Esophagus muscularis mucosa (tissue), 4 donors: ENCODE measurements around the gene EFCAB12. TPM values are rescaled to one million over a fixed set of nuclear protein-coding genes. Genes with fewer than 3 reads are reported as not detected.
"Not testable (repeated sequence)": the region's sequence is repeated elsewhere in the genome, so short reads cannot be mapped to it uniquely, and the experiment has no call there.

Experiments used
- DNase-seq: peaks from one replicate; pipeline ENCODE4 v3.0.0-alpha.2; 2017; ENCODE audit errors: extremely low spot score
- H3K27ac ChIP-seq, 4 donors: fragments of 200-600 bp; sonication (generic); replicated peaks in 1 of 4; 1 replicate in 3 of 4; 2 replicates in 1 of 4; pipeline ENCODE4 v1.5.1; 2016 to 2019; ENCODE audit warnings: mild to moderate bottlenecking in 1 of 4
- H3K27me3 ChIP-seq, 4 donors: fragments of 200-600 bp; sonication (generic); one replicate each; pipeline versions ENCODE4 v1.5.1 to v1.6.0; 2016 to 2019
- H3K36me3 ChIP-seq, 4 donors: fragments of 200-600 bp; sonication (generic); one replicate each; pipeline ENCODE4 v1.5.1; 2016 to 2019
- H3K4me1 ChIP-seq, 4 donors: fragments of 200-600 bp; sonication (generic); one replicate each; pipeline ENCODE4 v1.5.1; 2016 to 2019
- H3K4me3 ChIP-seq, 4 donors: fragments of 200-600 bp; sonication (generic); 1 replicate in 2 of 4; 2 replicates in 2 of 4; pipeline ENCODE4 v1.5.1; 2016 to 2019; ENCODE audit warnings: mild to moderate bottlenecking in 4 of 4, moderate library complexity in 1 of 4
- H3K9me3 ChIP-seq, 4 donors: fragments of 200-600 bp; sonication (generic); 1 replicate in 3 of 4; 2 replicates in 1 of 4; pipeline ENCODE4 v1.5.1; 2016 to 2019
- CTCF ChIP-seq, 3 experiments: fragments of 200-600 bp in 2 of 3; fragments of 450-650 bp in 1 of 3; sonication (generic) in 2 of 3; IDR thresholded peaks; one replicate each; pipeline ENCODE4 v1.5.1; 2017 to 2019; ENCODE audit warnings: antibody characterized with exemption in 3 of 3, mild to moderate bottlenecking in 2 of 3, moderate library complexity in 1 of 3
- EP300 ChIP-seq: sonication (generic); formaldehyde crosslinking; IDR thresholded peaks from one replicate; pipeline ENCODE4 v1.6.1; 2017; ENCODE audit warnings: antibody characterized with exemption
- POLR2A ChIP-seq: fragments of 450-650 bp; IDR thresholded peaks from one replicate; pipeline ENCODE4 v1.6.1; 2017; ENCODE audit warnings: antibody characterized with exemption, moderate library complexity, mild to moderate bottlenecking, low read depth
- POLR2AphosphoS5 ChIP-seq, 2 donors: sonication (generic); formaldehyde crosslinking; IDR thresholded peaks; one replicate each; pipeline ENCODE4 v1.6.1; 2017; ENCODE audit warnings: antibody characterized with exemption in 2 of 2
- WGBS: methylation state at CpG from one replicate; pipeline ENCODE4 v1.1.5; 2018; 5-methylcytosine and 5-hydroxymethylcytosine counted together
- intact Hi-C: fragments of 100-400 bp; cut with DNase I; formaldehyde crosslinking; loops from one replicate; pipeline ENCODE4 v1.15.1; 2023
- total RNA-seq, 4 donors: library from RNA; depleted of rRNA; stranded (reverse); fragments of >200 nt; gene quantifications; one replicate each; pipeline versions ENCODE4 v1.1.0 to v1.2.1, GENCODE V29; 2016

The EFCAB12 gene
- total RNA-seq, 4 donors from 2014 or later: 0.19 to 0.42 TPM; not detected in 2

- WGBS: 84% methylated on average over 3 of the region's 3 CpGs
- intact Hi-C loops: no loop called here
Observed at GRCh38 chr3:129389572-129389937, 38.9 kb downstream of the EFCAB12 start.

GRCh38 chr3:129388791-129389571 lies 39.5 kb downstream of the EFCAB12 start:
- intact Hi-C loops, DNase-seq, H3K4me3 ChIP-seq, H3K9me3 ChIP-seq, H3K27me3 ChIP-seq: not testable (repeated sequence)
- peaks cover 35 to 82% (median 63%) of the 10 kb centered on the region in 4 donors for H3K36me3 ChIP-seq
- WGBS: 56% methylated on average over 8 of the region's 8 CpGs
- H3K27ac ChIP-seq: peak overlapping the region in 3 of 4 donors; percentile 37 to 54 (median 43)
- H3K4me1 ChIP-seq: peaks cover 9 to 13% (median 11%) of the 10 kb centered on the region in 4 donors

More at GRCh38 chr3:129389572-129389937, 38.9 kb downstream of the EFCAB12 start:
- Histone ChIP-seq H3K4me1 (peaks cover 9 to 13% (median 11%) of the 10 kb centered on the region in 4 donors), H3K4me3 (no peak overlapping the region), H3K27me3 (no peaks in the 10 kb centered on the region), H3K27ac (peak overlapping the region; percentile 31 to 54 (median 40)), H3K36me3 (peaks cover 35 to 85% (median 64%) of the 10 kb centered on the region in 4 donors), H3K9me3 (no peaks in the 10 kb centered on the region)
- no peak for DNase-seq
- no peak for TF ChIP-seq POLR2A
- no peak for TF ChIP-seq CTCF (IDR thresholded peaks at IDR 0.05)

GRCh38 chr3:129387487-129387886 lies 40.9 kb downstream of the EFCAB12 start:
- H3K4me1 ChIP-seq: peaks cover 8 to 12% (median 9%) of the 10 kb centered on the region in 4 donors
- 93% methylated on average over 5 of the region's 5 CpGs for WGBS
- H3K4me3 ChIP-seq: no peak overlapping the region
- no peaks in the 10 kb centered on the region for H3K27me3 ChIP-seq
- H3K9me3 ChIP-seq: no peaks in the 10 kb centered on the region
- peak overlapping the region in 2 of 4 donors; percentile 37 to 43 for H3K27ac ChIP-seq
- intact Hi-C loops: no loop called here
- TF ChIP-seq EP300: no peak
- DNase-seq: no peak
- H3K36me3 ChIP-seq: peaks cover 28 to 67% (median 51%) of the 10 kb centered on the region in 4 donors

- TF ChIP-seq EP300: no peak
- no peak for TF ChIP-seq POLR2A
- no peak for TF ChIP-seq POLR2AphosphoS5 (IDR thresholded peaks at IDR 0.05)
- TF ChIP-seq CTCF (IDR thresholded peaks at IDR 0.05): no peak
- 94% methylated on average over 10 of the region's 10 CpGs for WGBS
- Histone ChIP-seq H3K9me3 (no peaks in the 10 kb centered on the region), H3K36me3 (peaks cover 23 to 62% (median 45%) of the 10 kb centered on the region in 4 donors), H3K4me3 (no peak overlapping the region), H3K27me3 (no peaks in the 10 kb centered on the region), H3K4me1 (peaks cover 8 to 12% (median 9%) of the 10 kb centered on the region in 4 donors), H3K27ac (no peak overlapping the region)
- intact Hi-C loops: no loop called here
- no peak for DNase-seq
Observed at GRCh38 chr3:129386984-129387383, 41.5 kb downstream of the EFCAB12 start.

GRCh38 chr3:129385507-129385906 lies 42.9 kb downstream of the EFCAB12 start:
- intact Hi-C loops, H3K9me3 ChIP-seq, H3K27me3 ChIP-seq, H3K4me3 ChIP-seq, DNase-seq, H3K27ac ChIP-seq: not testable (repeated sequence)
- peaks cover 22 to 48% (median 31%) of the 10 kb centered on the region in 4 donors for H3K36me3 ChIP-seq
- WGBS: 69% methylated on average over 5 of the region's 8 CpGs
- H3K4me1 ChIP-seq: peaks cover 8 to 12% (median 9%) of the 10 kb centered on the region in 4 donors

- no peaks in the 10 kb centered on the region for H3K9me3 ChIP-seq
- 76% methylated on average over 18 of the region's 18 CpGs for WGBS
- H3K27ac ChIP-seq: no peak overlapping the region
- H3K4me3 ChIP-seq: no peak overlapping the region
- peaks cover 6 to 12% (median 10%) of the 10 kb centered on the region in 4 donors for H3K4me1 ChIP-seq
- TF ChIP-seq POLR2AphosphoS5 (IDR thresholded peaks at IDR 0.05) (no peak), CTCF (IDR thresholded peaks at IDR 0.05) (no peak), EP300 (no peak), POLR2A (no peak)
- no peak for DNase-seq
- no peaks in the 10 kb centered on the region for H3K27me3 ChIP-seq
- peaks cover 22 to 40% (median 27%) of the 10 kb centered on the region in 4 donors for H3K36me3 ChIP-seq
- intact Hi-C loops: no loop called here
Observed at GRCh38 chr3:129384594-129385323, 43.7 kb downstream of the EFCAB12 start.

- H3K9me3 ChIP-seq, intact Hi-C loops: not testable (repeated sequence)
- 80% methylated on average over 1 of the region's 5 CpGs for WGBS
Observed at GRCh38 chr3:129384103-129384502, 44.3 kb downstream of the EFCAB12 start.

More at GRCh38 chr3:129384103-129384502, 44.3 kb downstream of the EFCAB12 start:
- H3K27ac ChIP-seq, H3K4me3 ChIP-seq, H3K27me3 ChIP-seq, DNase-seq, H3K4me1 ChIP-seq: not testable (repeated sequence)
- H3K36me3 ChIP-seq: peaks cover 19 to 34% (median 21%) of the 10 kb centered on the region in 4 donors
